CD4-positive, alpha-beta T cell treated with Interleukin-17A for 4 hours (primary cell): ENCODE data around the gene NPHP4.

Source experiments
- DNase-seq: peaks from one replicate; pipeline ENCODE4 v3.0.0-alpha.2; 2020; ENCODE audit warnings: mixed read lengths

The NPHP4 gene

DNA sequence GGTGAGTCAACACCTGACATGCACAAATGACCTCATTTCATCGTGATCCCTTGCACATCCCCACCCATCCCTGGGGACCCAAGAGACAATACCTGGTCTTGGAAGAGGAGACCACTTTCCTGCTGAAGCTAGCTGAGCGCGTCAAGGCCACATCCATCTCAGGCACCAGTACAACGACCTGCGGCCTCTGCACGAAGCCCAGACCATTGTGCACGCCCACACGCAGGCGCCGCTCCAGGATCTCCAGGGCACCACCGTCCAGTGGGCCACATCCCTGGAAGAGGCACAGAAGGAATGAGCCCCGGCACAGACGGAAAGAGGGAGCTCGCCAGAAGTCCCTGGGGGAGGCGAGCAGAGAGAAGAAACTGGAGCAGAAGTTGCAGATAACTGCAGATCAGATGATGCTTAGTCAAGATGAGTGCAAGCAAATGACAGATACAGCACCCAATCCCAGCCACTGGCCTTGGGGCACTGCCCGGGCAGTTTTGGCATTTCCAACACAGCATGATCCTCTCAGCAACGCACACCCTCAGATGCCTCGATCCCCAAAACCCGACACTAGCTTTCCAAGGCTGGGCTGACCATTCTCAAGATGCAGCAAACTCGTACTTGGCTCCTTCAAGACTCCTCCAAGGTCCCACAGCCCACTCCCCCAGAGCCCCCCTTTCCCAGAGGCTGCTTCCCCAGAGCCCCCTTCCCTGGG is 44.1 kb downstream of the NPHP4 start:
- DNase-seq, result no peak

DNA sequence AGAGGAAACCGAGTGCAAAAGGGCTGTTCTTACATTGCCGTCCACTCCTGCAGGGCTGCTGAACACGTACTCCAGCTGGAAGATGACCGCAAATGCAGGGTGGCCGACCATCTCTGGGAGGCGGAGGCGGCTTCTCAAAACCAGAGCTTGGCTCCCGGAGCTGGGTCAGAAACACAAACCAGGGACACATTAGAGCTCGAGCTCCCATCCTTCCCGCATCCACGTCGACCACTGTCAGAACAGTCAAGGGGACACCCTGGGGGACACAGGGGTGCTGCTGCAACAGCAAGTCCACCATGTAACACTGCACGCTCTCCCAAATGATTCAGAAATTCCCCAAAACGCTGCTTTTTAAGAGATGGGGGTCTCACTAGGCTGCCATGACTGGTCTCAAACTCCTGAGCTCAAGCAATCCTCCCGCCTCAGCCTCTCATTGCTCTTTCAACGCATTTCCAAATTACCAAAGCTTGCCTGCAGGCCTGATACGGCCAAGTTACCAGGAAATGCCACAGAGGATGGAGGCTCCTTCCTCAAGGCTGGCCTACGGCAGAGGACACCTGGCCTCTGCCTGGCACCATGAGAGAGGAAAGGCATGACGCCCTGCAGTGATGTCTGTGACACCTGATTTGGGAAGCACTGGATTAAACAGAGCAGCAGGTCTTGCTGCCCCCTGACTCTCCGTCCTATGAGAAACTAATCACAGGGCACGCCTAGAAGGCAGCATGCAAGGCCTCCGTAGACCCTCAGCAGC is 45.0 kb downstream of the NPHP4 start:
- DNase-seq, result no peak

- no peak for DNase-seq
Measured at GRCh38 chr1:5945445-5945844, 46.8 kb downstream of the NPHP4 start.

GRCh38 chr1:5944843-5945167 is 47.4 kb downstream of the NPHP4 start:
- DNase-seq, result no peak

- no peak for DNase-seq
Measured at GRCh38 chr1:5944154-5944842, 47.9 kb downstream of the NPHP4 start.

- DNase-seq, result no peak
Measured at GRCh38 chr1:5943343-5944124, 48.7 kb downstream of the NPHP4 start.

DNA sequence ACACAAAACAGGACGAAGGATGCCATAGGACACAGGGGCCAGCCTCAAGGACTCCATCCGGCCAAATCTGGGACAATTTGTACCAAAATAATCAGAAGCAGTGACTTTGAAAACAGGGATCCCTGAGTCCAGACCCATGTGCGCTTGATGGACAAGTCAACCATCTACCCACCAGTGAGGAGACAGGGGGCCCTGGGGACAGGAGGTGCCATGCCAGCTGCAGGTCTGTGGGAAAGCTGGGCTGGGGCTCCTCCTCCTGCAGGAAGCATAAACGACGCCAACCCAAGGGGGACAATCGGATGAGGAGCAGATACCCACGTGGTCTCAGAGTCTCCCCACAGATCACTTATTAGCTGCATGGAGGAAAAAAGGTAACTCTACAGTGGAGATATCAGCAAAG is 50.6 kb downstream of the NPHP4 start:
- no peak for DNase-seq

GRCh38 chr1:5940723-5941407 is 51.4 kb downstream of the NPHP4 start:
- no peak for DNase-seq

DNA sequence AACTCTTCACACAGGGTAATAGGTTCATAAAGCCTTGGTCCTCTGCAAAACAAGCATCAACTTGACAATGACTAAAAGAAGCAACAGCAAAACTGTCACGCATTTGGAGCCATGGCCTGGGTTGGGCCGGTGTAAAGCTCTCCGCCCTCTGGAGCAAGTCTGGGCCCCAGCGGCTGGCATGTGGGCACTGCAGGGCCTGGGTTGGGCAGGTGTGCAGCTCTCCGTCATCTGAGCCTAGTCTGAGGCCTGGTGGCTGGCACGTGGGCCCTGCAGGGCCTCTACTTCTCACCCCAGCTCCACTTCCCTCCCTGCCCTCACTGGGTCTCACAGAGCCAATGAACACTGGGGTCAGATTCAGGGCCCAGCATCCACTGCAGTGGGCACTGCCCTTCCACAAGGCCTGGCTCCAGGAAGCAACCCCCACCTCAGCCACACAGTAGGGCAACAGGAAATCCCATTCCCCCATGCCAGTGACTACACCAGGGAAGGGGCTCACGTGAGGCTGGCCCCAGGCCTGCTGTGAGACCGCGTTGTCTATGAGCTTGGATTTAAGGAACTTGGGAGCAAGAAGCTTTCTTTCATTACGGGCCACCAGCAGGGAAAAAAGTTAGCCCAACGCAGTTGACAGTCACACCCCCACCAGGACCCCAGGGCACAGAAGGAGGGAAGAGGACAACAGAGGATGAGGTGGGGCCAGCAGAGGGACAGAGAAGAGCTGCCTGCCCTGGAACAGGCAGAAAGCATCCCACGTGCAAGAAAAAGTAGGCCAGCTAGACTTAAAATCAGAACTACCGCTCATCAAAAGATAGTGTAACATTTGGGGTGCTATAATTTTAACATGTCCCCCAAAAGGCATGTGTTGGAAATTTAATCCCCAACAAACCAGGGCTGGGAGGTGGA is 52.7 kb downstream of the NPHP4 start:
- no peak for DNase-seq

DNA sequence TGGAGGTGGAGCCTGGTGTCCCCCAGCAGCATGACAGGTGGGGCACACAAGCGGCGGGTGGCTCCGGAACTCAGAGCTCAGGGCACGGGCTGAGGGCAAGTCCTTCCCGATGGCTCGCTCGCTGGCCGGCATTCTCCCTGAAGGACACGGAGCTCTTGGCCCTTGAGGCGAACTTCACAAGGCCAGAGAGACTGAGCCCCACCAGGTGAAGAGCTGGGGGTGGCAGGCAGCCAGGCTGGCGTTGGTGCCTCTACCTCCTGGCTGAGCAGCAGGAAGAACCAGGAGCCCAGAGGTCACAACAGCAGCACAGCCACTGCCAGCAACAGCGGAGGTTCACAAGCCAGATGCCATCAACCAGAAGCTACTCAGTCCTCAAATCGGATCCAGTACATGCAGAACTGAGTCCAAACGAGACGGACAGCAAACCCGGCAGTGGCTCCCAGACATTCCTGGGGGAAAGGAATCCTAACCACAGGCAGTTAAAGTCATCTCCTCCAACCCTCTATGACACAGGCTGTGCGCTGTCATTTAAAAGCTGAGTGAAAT is 54.1 kb downstream of the NPHP4 start:
- no peak for DNase-seq

DNA sequence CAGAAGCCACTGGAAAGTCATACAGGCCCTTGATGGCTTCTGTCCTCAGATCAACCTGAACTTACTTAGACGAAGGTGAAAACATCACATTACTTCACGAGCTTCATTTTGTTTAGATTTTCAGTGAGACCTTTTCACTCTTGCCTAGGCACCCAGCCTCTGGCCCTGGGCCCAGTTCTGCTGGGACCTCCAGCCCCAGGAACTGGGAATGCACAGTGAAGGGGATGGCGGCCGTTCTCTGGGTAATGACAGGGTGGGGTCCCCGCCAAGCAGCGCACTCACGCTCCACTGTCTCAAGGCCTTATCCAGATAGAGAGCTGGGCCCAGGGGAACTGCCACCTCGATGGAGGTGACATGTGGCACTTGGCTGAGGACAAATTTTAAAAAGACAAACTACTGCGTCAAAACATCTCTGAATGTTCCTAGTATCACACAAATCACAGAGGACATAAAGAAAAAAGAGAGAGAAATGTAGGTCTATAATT is 54.8 kb downstream of the NPHP4 start:
- no peak for DNase-seq

GRCh38 chr1:5936621-5937372 is 55.4 kb downstream of the NPHP4 start:
- no peak for DNase-seq

- no peak for DNase-seq
Measured at GRCh38 chr1:5936126-5936525, 56.1 kb downstream of the NPHP4 start.

DNA sequence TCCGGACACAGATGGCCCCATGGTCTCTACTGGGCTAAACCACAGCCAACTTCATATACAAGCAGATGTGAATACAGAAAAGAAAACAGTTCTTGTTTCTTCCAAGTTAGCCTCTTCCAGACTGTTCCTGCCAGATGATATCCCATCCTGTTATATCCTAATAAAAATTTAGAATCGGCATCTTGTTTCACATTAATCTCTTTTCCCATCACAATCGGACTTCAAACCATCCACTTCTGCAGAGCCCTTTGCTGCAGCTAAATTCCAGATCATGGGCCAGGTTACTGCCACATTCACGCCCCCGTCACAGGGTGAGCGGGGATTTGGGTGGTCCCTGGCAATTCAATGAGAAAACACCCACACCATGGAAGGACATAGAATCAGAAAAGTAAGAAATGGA is 57.2 kb downstream of the NPHP4 start:
- DNase-seq, result no peak

DNA sequence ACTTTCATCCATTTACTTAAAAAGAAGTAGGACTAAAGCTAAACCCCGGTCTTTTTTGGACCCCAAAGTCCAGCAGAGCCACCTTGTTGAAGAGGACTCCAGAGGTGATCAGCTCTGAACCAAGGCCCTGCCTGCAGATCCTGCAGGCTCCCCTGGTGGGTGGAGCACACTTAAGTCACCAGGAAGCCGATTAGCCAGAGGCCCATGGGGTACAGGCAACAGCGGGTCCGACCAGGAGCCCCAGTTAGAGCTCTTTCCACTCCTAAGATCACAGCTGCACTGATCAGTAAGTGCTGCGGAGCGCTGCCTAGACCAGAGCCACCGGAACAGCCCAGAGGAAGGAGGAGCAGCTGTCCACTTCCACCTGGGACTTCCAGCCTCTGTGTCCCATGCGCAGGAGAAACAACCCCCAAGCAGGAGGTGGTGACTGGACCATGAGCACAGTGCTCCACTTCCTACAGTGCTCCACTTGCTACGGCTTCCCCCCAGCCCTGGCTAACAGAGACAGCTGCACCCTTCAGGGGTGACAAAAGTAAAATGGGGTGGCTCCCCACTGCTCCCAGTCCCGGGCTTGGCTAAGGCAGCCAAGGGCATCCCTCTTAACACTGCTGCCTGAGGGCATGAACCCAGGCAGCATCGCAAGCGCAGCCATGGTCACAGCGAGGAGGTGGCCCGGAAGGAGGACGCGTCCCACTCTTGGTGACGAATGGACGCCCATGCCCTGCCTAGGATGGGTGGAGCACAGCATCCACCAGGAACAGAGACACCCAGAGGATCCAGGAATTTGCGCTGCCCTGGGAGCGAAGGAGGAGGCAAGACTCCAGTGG is 58.0 kb downstream of the NPHP4 start:
- no peak for DNase-seq

DNA sequence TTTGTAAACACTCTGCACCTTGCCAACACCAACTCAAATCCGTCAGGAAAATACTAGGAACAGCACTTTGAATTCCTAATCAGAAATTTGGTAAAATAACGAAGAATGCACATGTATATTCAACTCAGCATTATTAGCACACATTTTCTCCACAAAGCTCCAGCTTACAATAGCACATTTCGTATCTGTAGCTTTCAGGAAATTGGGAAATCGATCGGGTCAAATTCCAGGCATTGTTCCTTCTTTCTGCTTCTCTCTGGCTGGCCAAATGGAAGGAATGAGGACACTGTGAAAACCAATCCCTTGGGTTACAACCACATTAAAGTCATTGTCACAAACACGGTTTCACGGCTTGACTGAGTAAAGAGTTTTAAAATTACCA is 58.6 kb downstream of the NPHP4 start:
- DNase-seq, result no peak

- no peak for DNase-seq
Measured at GRCh38 chr1:5933050-5933449, 59.2 kb downstream of the NPHP4 start.

- DNase-seq, result no peak
Measured at GRCh38 chr1:5928714-5929400, 63.4 kb downstream of the NPHP4 start.
